SK-N-SH treated with all-trans-retinoic acid at 6 μM for 48 hours (cell line): ENCODE data around the gene SYNE1.

Source experiments
- BACH2 ChIP-seq: fragments of 250-450 bp; sonication (Bioruptor Pico); IDR thresholded peaks from 2 replicates; pipeline ENCODE4 v1.9.0; 2021; ENCODE audit warnings: mild to moderate bottlenecking, borderline replicate concordance
- TOX ChIP-seq: fragments of 250-450 bp; sonication (Bioruptor Pico); IDR thresholded peaks from 2 replicates; pipeline ENCODE4 v1.8.0; 2021; ENCODE audit warnings: mild to moderate bottlenecking, moderate library complexity, borderline replicate concordance
- ZC3H10 ChIP-seq: fragments of 250-450 bp; sonication (Bioruptor Pico); IDR thresholded peaks from 2 replicates; pipeline ENCODE4 v1.5.1; 2021; ENCODE audit warnings: mild to moderate bottlenecking, moderate library complexity
- ZFP3 ChIP-seq: fragments of 250-450 bp; sonication (Bioruptor Pico); IDR thresholded peaks from 2 replicates; pipeline ENCODE4 v1.5.0; 2020; ENCODE audit warnings: mild to moderate bottlenecking, moderate library complexity
- ZFP30 ChIP-seq: fragments of 450-650 bp; formaldehyde crosslinking; IDR thresholded peaks from 2 replicates; pipeline ENCODE4 v1.5.0; 2022; ENCODE audit warnings: mild to moderate bottlenecking, moderate library complexity
- ZNF8 ChIP-seq: fragments of 450-650 bp; formaldehyde crosslinking; IDR thresholded peaks from 2 replicates; pipeline ENCODE4 v1.5.0; 2020; ENCODE audit warnings: mild to moderate bottlenecking, moderate library complexity
- TF ChIP-seq, protein P1 (sequence below): fragments of 250-450 bp; sonication (Bioruptor Pico); IDR thresholded peaks from 2 replicates; pipeline ENCODE4 v1.5.1; 2020; ENCODE audit warnings: low read depth, mild to moderate bottlenecking, moderate library complexity
- TF ChIP-seq, protein P2 (sequence below): fragments of 250-450 bp; sonication (Bioruptor Pico); IDR thresholded peaks from 2 replicates; pipeline ENCODE4 v1.8.0; 2021; ENCODE audit warnings: low read depth, mild to moderate bottlenecking, moderate library complexity, borderline replicate concordance
- TF ChIP-seq, protein P3 (sequence below): fragments of 250-450 bp; sonication (Bioruptor Pico); IDR thresholded peaks from 2 replicates; pipeline ENCODE4 v1.5.0; 2020; ENCODE audit warnings: mild to moderate bottlenecking, moderate library complexity

DNA sequence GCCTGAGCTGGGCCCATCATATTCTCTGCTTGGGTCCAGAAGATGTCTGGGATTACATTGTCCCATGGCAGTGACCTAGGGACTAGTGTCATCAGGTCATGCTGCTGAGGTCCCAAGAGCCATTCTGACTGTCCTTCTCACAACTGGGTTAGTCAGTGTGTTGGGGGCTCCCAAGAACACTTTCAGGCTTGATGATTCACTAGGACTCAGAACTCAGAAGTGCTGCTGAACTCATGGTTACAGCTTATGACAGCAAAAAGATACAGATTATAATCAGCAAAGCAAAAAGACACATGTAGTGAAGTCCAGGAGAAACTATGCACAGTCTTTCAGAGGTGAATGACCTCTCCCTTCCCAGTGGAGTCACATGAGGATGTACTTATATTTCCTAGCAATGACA is 107.8 kb downstream of the SYNE1 start:
- TF ChIP-seq, protein P1, sequence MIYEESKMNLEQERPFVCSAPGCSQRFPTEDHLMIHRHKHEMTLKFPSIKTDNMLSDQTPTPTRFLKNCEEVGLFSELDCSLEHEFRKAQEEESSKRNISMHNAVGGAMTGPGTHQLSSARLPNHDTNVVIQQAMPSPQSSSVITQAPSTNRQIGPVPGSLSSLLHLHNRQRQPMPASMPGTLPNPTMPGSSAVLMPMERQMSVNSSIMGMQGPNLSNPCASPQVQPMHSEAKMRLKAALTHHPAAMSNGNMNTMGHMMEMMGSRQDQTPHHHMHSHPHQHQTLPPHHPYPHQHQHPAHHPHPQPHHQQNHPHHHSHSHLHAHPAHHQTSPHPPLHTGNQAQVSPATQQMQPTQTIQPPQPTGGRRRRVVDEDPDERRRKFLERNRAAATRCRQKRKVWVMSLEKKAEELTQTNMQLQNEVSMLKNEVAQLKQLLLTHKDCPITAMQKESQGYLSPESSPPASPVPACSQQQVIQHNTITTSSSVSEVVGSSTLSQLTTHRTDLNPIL (CRISPR knock-in tag): no peak
- no peak for TF ChIP-seq ZFP30 (CRISPR knock-in tag)
- TF ChIP-seq, protein P2, sequence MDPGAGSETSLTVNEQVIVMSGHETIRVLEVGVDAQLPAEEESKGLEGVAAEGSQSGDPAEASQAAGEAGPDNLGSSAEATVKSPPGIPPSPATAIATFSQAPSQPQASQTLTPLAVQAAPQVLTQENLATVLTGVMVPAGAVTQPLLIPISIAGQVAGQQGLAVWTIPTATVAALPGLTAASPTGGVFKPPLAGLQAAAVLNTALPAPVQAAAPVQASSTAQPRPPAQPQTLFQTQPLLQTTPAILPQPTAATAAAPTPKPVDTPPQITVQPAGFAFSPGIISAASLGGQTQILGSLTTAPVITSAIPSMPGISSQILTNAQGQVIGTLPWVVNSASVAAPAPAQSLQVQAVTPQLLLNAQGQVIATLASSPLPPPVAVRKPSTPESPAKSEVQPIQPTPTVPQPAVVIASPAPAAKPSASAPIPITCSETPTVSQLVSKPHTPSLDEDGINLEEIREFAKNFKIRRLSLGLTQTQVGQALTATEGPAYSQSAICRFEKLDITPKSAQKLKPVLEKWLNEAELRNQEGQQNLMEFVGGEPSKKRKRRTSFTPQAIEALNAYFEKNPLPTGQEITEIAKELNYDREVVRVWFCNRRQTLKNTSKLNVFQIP (CRISPR knock-in tag): no peak
- TF ChIP-seq ZFP3 (CRISPR knock-in tag): no peak
- TF ChIP-seq ZC3H10 (CRISPR knock-in tag): no peak
- TF ChIP-seq BACH2: no peak
- TF ChIP-seq TOX: no peak
- TF ChIP-seq ZNF8 (CRISPR knock-in tag): no peak
- TF ChIP-seq, protein P3, sequence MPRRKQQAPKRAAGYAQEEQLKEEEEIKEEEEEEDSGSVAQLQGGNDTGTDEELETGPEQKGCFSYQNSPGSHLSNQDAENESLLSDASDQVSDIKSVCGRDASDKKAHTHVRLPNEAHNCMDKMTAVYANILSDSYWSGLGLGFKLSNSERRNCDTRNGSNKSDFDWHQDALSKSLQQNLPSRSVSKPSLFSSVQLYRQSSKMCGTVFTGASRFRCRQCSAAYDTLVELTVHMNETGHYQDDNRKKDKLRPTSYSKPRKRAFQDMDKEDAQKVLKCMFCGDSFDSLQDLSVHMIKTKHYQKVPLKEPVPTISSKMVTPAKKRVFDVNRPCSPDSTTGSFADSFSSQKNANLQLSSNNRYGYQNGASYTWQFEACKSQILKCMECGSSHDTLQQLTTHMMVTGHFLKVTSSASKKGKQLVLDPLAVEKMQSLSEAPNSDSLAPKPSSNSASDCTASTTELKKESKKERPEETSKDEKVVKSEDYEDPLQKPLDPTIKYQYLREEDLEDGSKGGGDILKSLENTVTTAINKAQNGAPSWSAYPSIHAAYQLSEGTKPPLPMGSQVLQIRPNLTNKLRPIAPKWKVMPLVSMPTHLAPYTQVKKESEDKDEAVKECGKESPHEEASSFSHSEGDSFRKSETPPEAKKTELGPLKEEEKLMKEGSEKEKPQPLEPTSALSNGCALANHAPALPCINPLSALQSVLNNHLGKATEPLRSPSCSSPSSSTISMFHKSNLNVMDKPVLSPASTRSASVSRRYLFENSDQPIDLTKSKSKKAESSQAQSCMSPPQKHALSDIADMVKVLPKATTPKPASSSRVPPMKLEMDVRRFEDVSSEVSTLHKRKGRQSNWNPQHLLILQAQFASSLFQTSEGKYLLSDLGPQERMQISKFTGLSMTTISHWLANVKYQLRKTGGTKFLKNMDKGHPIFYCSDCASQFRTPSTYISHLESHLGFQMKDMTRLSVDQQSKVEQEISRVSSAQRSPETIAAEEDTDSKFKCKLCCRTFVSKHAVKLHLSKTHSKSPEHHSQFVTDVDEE (CRISPR knock-in tag): no peak
